PC-3 (cell line): Measurements from ENCODE around the gene KIF1C.

Experiments used
- CTCF ChIP-seq: fragments of 300-600 bp; sonication (generic); conservative IDR thresholded peaks from 2 replicates; pipeline ENCODE4 v1.5.1; 2017; ENCODE audit warnings: antibody characterized with exemption, low read depth, mild to moderate bottlenecking, low read length
- EZH2 ChIP-seq: fragments of 300-600 bp; sonication (generic); IDR thresholded peaks from one replicate; pipeline ENCODE4 v1.6.1; 2017; ENCODE audit warnings: antibody characterized with exemption, mild to moderate bottlenecking, low read length; ENCODE audit not compliant: unreplicated experiment
- EZH2phosphoT487 ChIP-seq: fragments of 300-600 bp; sonication (generic); IDR thresholded peaks from 2 replicates; pipeline ENCODE4 v1.6.1; 2018; ENCODE audit warnings: mild to moderate bottlenecking, antibody characterized with exemption, low read length, borderline replicate concordance

- TF ChIP-seq EZH2 (no peak), CTCF (no peak), EZH2phosphoT487 (no peak)
Observed at GRCh38 chr17:5034651-5035050, 36.9 kb downstream of the KIF1C start.
